Testis (tissue), 2 donors: Measurements from ENCODE around the gene LPP.

Source experiments
- POLR2A ChIP-seq: fragments of 450-650 bp; IDR thresholded peaks from one replicate; pipeline ENCODE4 v1.6.1; 2017; ENCODE audit warnings: antibody characterized with exemption, mild to moderate bottlenecking, moderate library complexity
- TF ChIP-seq, protein P1 (sequence below), 3 experiments: fragments of 450-650 bp in 2 of 3; fragments of 200-600 bp in 1 of 3; sonication (generic) in 1 of 3; IDR thresholded peaks; one replicate each; pipeline ENCODE4 v1.5.1; 2016 to 2019; ENCODE audit warnings: antibody characterized with exemption in 3 of 3, mild to moderate bottlenecking in 2 of 3, moderate library complexity in 1 of 3

DNA sequence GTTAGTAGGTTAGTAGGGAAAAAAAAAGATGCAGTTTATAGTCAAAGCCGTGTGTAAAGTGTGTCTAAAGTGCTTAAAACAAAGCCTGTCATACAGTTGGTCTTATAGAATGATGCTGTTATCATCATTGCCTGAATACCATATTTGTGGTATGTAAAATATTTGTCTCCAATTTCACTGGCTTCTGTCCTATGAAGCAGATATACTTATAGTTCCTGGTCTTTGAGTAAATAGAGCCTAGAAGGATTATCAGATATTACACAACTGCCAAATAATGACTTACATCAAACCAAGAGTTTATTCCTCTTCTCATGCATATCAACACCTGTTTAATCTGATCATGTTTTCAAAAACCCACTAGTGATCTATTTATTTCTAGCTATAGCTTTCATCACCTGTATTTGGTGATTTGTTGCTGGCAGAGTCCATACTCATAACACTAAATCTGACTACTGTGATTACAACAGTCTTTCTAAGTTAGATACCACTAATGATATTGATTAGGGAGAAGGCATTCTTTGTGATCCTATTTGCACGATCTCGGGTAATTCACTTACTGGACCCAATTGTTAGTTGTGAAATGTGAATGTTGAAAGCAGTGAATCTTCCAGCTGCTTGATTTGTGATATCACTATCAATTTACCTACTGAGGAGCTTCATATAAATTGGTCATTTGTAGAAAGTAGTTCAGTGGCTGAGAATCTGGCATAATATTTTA, 413.7 kb downstream of the LPP start:
- TF ChIP-seq, protein P1, sequence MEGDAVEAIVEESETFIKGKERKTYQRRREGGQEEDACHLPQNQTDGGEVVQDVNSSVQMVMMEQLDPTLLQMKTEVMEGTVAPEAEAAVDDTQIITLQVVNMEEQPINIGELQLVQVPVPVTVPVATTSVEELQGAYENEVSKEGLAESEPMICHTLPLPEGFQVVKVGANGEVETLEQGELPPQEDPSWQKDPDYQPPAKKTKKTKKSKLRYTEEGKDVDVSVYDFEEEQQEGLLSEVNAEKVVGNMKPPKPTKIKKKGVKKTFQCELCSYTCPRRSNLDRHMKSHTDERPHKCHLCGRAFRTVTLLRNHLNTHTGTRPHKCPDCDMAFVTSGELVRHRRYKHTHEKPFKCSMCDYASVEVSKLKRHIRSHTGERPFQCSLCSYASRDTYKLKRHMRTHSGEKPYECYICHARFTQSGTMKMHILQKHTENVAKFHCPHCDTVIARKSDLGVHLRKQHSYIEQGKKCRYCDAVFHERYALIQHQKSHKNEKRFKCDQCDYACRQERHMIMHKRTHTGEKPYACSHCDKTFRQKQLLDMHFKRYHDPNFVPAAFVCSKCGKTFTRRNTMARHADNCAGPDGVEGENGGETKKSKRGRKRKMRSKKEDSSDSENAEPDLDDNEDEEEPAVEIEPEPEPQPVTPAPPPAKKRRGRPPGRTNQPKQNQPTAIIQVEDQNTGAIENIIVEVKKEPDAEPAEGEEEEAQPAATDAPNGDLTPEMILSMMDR (IDR thresholded peaks at IDR 0.05): no peak
- no peak for TF ChIP-seq POLR2A
